ENCODE data around the gene SLC25A27. TPM values are rescaled to one million over a fixed set of nuclear protein-coding genes. Genes with fewer than 3 reads are reported as not detected.
A peak's percentile ranks its signal among the peaks of the same experiment; 100 is the strongest.

Gene SLC25A27
- total and polyA plus RNA-seq, 2 donors (not counting 1 experiment from before 2014, with no cell fraction given): 0.75 to 3.8 TPM

DNA sequence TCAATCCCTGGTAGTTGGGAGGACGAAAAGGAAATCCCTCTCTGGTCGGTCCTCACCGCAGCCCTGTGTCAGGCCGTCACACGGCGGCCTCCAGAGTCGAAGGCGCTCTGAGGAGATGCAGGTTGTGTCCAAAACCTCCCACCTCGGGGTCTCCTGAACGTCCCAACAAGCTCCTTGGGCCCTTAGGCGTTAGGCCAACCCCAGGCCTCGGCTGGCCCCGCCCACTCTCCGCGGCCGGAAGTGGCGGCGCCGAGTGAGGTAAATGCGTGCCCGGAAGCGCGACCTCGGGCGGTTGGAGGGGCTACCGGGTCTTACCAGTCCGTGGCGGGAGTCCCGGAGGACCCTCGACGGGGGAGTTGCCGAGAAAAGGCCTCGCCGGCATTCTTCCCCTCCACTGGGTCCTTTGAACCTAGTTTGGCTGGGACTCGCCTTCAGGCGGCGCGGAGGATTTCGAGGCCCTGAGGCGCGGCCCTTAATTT lies 34.9 kb downstream of the SLC25A27 start, which contains the start of gene TDRD6:
Gene TDRD6 (plus strand): TSS at position 267 of the 479 bp plus-strand sequence. CDS start 244 bp downstream, outside the sequence.
- intact Hi-C loops (cut with micrococcal nuclease): no loop called here
- H2AFZ ChIP-seq (ENCODE audit: insufficient read depth, low read depth, low read length, poor library complexity, severe bottlenecking): no peak within 1 kb of the TSS
- 95% methylated on average over 41 of the region's 41 CpGs for WGBS (ENCODE audit: insufficient coverage)

More for the DNA sequence above, 34.9 kb downstream of the SLC25A27 start, which contains the start of gene TDRD6:
- peaks cover 4% of the 10 kb centered on the region for H3K27me3 Mint-ChIP-seq
- Histone ChIP-seq H3K9ac (ENCODE audit: low read length) (no peak within 1 kb of the TSS), H3K27me3 (replicated peaks in 1 of 4; ENCODE audit: control extremely low read depth in 1 of 4, control insufficient read depth in 3 of 4, insufficient read depth in 4 of 4, low read length in 3 of 4) (no peaks in the 10 kb centered on the region), H3K4me2 (replicated peaks; ENCODE audit: low read depth, low read length, poor library complexity, severe bottlenecking) (no peak within 1 kb of the TSS), H3K4me3 (ENCODE audit: control extremely low read depth in 1 of 5, extremely low read depth in 1 of 5, insufficient read depth in 1 of 5, low read depth in 2 of 5, low read length in 4 of 5) (no peak within 1 kb of the TSS), H3K36me3 (replicated peaks in 1 of 2; ENCODE audit: control extremely low read depth in 1 of 2, control insufficient read depth in 1 of 2, extremely low read depth in 1 of 2, insufficient read depth in 2 of 2, low read length in 1 of 2) (no peaks in the 10 kb centered on the region), H3K27ac (ENCODE audit: low read length in 2 of 2) (no peak within 1 kb of the TSS), H3K9me3 (ENCODE audit: control extremely low read depth in 1 of 3, control insufficient read depth in 2 of 3, insufficient read depth in 1 of 3, low read length in 2 of 3) (peaks cover 0 to 17% (median 0%) of the 10 kb centered on the region in 3 donors), H3K4me1 (ENCODE audit: control insufficient read depth in 2 of 2, insufficient read depth in 2 of 2, low read length in 2 of 2) (no peaks in the 10 kb centered on the region), H4K20me1 (ENCODE audit: control insufficient read depth, insufficient read depth, low read length, poor library complexity, severe bottlenecking) (no peaks in the 10 kb centered on the region), H3K79me2 (ENCODE audit: control insufficient read depth, insufficient read depth, low read length) (no peaks in the 10 kb centered on the region)
- no peak for ATAC-seq (ENCODE audit: low read depth)
- CTCF ChIA-PET: no interaction called here
- H3K9me3 Mint-ChIP-seq (ENCODE audit: insufficient read depth): no peaks in the 10 kb centered on the region
- H3K27ac Mint-ChIP-seq: no peak within 1 kb of the TSS
- TF ChIP-seq, protein P1, sequence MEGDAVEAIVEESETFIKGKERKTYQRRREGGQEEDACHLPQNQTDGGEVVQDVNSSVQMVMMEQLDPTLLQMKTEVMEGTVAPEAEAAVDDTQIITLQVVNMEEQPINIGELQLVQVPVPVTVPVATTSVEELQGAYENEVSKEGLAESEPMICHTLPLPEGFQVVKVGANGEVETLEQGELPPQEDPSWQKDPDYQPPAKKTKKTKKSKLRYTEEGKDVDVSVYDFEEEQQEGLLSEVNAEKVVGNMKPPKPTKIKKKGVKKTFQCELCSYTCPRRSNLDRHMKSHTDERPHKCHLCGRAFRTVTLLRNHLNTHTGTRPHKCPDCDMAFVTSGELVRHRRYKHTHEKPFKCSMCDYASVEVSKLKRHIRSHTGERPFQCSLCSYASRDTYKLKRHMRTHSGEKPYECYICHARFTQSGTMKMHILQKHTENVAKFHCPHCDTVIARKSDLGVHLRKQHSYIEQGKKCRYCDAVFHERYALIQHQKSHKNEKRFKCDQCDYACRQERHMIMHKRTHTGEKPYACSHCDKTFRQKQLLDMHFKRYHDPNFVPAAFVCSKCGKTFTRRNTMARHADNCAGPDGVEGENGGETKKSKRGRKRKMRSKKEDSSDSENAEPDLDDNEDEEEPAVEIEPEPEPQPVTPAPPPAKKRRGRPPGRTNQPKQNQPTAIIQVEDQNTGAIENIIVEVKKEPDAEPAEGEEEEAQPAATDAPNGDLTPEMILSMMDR (IDR thresholded peaks at IDR 0.05): no peak
- no peak for TF ChIP-seq EZH2 (IDR thresholded peaks at IDR 0.05; ENCODE audit: borderline replicate concordance, insufficient read depth, low read depth, low read length, poor library complexity, severe bottlenecking)
- peak; percentile 2 for DNase-seq
- POLR2A ChIA-PET: no interaction called here
- H3K4me1 Mint-ChIP-seq: no peaks in the 10 kb centered on the region
- H3K4me3 Mint-ChIP-seq: no peak within 1 kb of the TSS
